HL-60/S4 treated with phorbol 12-myristate 13-acetate at 8.2 ng/mL for 4 days and 3 days (cell line): ENCODE results near the gene CAPN10.
"Not testable (repeated sequence)": the region's sequence is repeated elsewhere in the genome, so short reads cannot be mapped to it uniquely, and the experiment has no call there.

ENCODE experiments used
- in situ Hi-C: fragments of 300-500 bp; cut with MboI; formaldehyde crosslinking; loops from 2 replicates; pipeline ENCODE4 v1.15.0; 2022; ENCODE audit warnings: low sequenced_read_pairs

CAPN10 gene

GRCh38 chr2:240602266-240603050 is 15.9 kb downstream of the CAPN10 start:
- in situ Hi-C loops: no loop called here

DNA sequence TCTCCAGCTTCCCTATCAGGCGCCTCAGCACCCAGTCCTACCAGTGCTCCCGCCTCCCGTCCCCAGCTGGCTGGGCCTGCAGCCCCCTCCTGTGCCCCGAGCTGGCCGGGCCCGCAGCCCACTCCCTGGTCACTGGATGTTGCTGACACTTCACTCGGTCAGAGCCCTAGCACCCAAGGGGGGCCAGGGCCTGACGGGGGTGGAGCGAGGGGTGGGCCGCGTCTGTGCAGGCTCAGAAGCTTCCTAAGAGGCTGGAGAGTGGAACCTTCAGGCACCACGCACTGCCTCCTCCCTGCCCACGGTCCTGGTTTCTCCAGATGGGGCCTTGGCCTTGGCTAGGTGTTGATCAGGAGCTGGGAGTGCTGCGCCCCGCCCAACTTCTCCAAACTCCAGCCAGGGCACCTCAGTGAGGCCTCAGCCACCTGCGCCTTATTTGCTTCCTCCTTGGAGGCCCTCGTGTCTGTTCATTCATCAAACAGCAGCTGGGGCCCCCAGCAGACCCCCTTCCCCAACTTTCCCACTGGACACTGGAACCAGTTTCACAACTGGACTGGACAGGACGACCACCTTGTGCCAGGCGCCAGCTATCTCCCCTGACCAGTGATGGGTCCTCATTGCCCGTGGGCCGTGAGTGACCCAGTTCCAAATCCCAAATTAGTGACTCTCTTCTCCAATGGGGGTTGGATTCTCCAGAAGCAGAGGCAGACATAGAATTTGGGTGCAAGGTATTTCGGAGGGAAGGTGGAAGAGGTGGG is 16.7 kb downstream of the CAPN10 start:
- in situ Hi-C loops: no loop called here

- in situ Hi-C loops: no loop called here
Observed at GRCh38 chr2:240603846-240604245, 17.3 kb downstream of the CAPN10 start.

DNA sequence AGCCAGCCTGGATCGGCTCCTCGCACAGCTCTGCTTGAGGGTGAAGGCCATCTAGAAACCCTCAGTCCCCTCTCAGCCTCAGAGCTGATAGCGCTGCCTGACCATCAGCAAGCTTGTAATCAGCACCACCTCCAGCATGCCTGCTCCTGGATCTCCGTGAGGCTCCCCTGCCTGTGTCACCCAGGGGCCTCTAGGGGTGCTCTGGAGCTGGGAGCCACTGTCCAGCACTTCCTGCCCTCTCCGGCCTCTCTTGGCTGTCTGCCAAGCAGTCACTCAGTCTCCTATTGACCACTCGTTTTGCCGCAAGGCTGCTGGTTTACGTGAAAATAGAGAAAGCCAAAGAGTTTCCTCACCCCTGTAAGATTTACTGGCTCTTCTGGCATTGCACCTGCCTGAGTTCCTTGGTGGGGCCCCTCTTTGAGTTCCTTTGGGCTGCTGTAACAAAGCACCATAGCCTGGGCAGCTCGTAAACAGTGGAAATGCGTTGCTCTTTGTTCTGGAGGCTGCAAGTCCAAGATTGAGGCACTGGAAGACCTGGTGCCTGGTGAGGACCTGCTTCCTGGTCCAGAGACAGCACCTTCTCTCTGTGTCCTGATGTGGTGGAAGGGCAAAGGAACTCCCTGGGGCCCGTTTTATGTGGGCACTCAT is 17.9 kb downstream of the CAPN10 start:
- in situ Hi-C loops: no loop called here

- in situ Hi-C loops: no loop called here
Observed at GRCh38 chr2:240604939-240605716, 18.6 kb downstream of the CAPN10 start.

- in situ Hi-C loops: no loop called here
Observed at GRCh38 chr2:240605867-240606743, 19.6 kb downstream of the CAPN10 start.

DNA sequence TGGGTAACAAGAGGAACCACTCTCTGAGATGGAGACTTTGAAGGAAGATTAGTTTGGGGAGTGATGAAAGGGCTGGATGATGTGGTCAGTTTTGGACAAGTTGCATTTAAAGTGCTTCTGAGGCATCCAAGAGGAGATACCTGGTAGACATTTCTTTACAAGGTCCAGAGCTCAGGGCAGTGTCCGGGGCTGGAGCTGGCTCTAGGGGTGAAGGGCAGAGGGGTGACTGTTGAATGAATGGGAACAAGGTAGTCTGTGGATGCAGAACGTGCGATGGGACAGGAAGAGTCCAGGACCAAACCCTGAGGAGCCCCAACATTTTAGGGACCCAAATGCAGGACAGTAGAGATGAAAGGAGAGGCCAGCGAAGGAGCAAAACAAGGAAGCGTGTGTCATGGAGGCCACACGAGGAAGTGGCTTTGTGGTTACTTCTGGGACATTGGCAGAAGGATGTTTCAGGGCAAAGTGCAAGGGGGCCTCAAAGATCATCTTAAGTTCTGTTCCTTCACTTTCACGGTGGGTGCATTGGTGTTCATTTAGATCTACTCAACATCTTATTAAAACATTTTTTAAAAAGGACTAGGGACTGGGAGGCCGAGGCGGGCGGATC is 25.2 kb downstream of the CAPN10 start:
- in situ Hi-C loops: no loop called here

- in situ Hi-C loops: no loop called here
Observed at GRCh38 chr2:240613781-240614180, 27.2 kb downstream of the CAPN10 start.

DNA sequence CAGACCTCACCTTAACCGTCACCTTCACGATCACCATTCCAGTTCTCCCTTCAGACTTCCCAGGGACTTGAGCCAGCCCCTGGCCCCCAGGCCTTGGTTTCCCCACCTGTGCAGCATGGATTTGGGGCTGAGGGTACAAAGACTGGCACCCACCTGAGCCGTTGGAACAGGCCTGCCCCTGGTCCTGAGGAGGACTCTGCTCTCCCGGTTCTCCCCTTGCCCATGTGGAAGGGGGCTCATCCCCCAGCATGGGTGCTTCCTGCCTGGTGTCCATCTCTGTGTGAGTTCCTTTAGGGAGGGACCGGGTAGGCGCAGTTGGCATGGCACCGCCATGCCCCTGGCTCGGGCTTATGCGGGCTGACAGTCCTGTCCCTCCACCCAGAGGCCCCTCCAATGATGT is 27.9 kb downstream of the CAPN10 start:
- in situ Hi-C loops: no loop called here

DNA sequence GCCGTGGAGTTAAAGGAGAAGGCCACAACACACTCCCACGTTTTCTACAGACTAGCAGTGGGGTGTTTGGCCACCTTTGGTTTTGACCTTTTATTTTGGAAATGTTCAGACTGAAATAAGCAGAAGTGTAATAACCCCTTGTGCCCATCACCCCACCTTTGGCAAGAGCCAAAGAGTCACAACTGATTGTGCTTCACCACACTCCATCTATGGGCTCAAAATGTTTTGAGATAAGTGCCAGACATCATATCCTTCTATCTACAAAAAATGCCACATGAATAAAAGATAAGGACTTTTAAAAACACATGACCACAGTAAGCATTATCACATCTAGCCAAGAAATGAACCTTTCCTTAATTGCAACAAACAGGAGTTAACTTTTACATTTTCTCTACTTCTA is 28.9 kb downstream of the CAPN10 start:
- in situ Hi-C loops: no loop called here

DNA sequence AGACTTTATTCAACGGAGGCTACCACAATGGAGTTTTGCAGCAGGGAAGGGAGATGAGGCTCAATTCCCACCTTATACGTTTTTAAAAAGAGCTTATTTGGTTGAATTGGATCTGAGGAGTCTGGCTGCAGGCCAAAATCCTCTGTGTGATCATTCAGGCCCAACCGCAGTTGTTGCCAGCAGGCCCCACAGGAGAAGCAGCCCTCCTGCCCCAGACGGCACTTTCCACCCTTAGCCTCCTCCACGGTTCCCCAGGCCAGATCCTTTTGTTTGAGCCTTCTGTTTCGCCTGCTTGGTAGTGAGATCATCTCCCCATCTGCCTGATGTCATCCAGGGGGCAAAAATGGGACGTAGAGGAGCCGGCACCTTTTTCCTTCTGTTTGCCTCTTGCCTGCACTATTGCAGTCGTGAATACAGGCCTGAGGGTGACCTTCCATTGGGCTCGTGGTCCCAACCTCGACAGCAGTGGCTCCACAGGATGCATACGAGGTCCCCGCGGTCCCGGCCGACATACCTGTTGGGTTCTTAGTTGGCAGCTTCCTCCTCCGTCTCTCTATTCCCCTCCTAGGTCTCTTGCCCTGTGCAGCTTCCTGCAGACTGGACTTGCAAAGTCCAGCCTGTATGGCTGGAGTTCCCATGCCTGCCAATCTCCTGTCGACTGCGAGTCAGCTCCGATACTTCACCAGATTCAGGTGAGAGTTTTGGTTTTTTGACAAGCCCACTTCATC is 29.4 kb downstream of the CAPN10 start:
- in situ Hi-C loops: no loop called here

- in situ Hi-C loops: not testable (repeated sequence)
Observed at GRCh38 chr2:240616860-240617666, 30.5 kb downstream of the CAPN10 start.

DNA sequence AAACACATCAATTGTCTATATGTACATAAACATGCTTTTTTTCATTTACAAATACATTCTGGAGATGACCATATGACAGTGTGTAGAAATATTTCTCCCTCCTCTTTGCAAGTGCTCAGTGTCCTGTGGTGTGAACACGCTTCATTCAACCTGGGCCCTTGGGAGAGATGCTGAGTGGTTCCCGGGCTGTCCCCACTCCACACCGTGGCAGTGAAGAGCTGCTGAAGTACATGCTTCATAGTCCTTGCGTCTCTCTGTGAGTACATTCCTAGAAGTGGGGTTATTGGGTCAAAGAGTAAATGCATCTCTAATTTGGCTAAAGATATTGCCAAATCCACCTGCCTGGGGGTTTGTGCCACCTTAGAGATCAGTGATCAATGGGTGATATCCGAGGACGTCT is 32.2 kb downstream of the CAPN10 start:
- in situ Hi-C loops: no loop called here

- in situ Hi-C loops: no loop called here
Observed at GRCh38 chr2:240619506-240620148, 33.1 kb downstream of the CAPN10 start.

DNA sequence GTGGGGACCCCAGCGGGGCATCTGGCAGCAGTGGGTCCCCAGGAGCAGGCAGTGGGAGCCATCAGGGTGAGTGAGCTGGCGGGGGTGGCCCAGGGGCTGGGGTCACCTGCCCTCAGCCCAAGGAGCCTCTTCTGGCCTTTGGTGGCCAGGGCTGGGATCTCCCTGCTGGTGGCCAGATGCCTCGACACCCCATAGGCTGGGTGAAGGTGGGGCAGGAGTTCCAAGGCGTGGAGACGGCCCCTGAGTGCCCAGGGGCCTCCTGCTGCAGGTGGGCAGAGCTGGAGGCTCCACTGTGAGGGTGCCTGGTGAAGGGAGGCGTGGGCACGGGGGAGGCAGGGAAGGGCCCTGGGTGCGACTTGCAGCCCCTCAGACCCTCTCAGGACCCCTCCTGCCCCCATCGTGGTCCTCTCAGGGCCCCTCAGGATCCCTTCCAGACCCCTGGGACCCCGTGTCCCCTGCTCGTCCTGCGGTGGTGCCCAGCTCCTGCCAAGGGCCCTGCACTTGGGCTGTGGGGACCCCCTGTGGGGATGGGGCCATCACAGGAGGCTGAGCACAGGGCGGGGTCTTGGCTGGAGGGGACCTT is 33.7 kb downstream of the CAPN10 start:
- in situ Hi-C loops: no loop called here

DNA sequence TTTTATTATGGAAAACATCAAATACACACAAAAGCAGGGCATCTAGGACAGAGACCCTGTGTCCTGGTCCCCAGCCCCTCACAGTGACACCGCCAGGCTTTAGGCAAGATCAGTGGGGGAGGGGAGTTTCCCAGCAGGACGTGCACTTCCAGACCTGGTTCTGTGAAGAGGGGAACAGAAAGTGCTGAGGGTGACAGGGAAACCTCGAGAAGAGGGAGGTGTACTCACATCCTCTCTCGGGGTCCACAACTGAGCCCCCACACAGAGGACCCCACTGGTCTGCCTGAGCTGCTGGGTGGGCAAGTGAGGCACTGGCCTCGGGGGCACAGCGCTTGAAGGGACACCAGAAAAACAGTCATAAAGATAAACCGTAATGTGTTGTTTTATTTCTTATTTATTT is 34.3 kb downstream of the CAPN10 start:
- in situ Hi-C loops: no loop called here

DNA sequence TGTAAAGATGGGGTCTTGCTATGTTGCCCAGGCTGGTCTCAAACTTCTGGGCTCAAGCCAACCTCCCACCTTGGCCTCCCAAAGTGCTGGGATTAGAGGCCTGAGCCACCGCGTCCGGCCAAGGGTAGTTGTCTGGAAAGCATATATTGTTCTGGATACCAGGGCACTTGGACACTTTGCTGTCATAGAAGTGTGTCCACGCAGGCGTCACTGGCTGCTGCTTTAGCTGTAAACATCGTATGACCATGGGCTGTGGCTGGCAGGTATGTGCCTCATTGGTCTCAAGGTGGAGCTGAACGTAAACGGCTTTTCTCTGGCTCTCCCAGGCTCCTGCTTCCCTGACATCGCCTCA is 35.5 kb downstream of the CAPN10 start:
- in situ Hi-C loops: no loop called here
